ENCODE results near the gene LYG1. TPM values are rescaled to one million over a fixed set of nuclear protein-coding genes. Genes with fewer than 3 reads are reported as not detected.

LYG1 gene
- total and polyA plus RNA-seq, 8 donors = 1.00 to 16.4 (median 2.6) TPM; not detected in 3

DNA sequence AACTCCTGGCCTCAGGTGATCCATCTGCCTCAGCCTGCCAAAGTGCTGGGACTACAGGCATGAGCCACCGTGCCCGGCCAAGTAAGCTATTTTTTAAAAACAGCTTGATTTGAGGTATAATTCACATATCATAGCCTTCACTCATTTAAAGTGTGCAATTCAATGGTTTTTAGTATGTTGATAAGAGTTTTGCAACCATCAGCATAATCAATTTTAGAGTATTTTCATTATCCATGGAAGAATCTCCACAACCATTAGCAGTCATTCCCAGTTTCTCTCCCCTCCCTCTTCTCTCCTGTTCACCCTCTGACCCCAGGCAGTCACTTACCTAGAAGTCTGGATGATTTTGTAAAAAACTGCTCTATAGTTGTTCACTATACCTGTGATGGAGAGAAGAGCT, 40.8 kb downstream of the LYG1 start:
- Histone ChIP-seq H3K4me1 (no peaks in the 10 kb centered on the region), H3K9me3 (no peaks in the 10 kb centered on the region), H3K27me3 (no peaks in the 10 kb centered on the region), H3K4me3 (no peak overlapping the region), H3K36me3 (peaks cover 0 to 13% (median 2%) of the 10 kb centered on the region in 4 donors), H3K27ac (no peak overlapping the region)
- WGBS, 5 donors = 92 to 100% (median 96%) methylated on average over 2 of the region's 2 CpGs
- TF ChIP-seq POLR2AphosphoS5 (IDR thresholded peaks at IDR 0.05) = no peak
- no peak for TF ChIP-seq EP300 (IDR thresholded peaks at IDR 0.05)
- TF ChIP-seq CTCF (IDR thresholded peaks at IDR 0.05) = no peak
- TF ChIP-seq POLR2A (IDR thresholded peaks at IDR 0.05) = no peak
- no peak for DNase-seq
- intact Hi-C loops (cut with DNase I; ENCODE audit: low total_unique reads) = no loop called here

DNA sequence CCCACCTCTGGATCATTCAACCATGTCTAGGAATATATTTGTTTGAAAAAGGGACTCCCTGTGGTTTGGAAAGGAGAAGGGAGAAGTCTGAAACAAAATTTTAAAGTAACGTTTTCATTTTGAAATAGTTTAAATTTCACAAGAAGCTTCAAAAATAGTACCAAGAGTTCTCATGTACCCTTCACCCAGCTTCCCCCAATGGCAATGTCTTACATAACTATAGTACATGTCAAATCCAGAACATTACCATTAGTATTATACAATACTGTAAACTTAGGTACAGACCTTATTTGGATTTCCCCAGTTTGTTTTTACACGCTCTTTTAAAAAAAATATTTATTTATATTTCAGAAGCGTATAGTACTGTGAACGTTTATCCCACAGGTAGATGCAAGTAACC, 41.5 kb downstream of the LYG1 start:
- H3K9me3 ChIP-seq = no peaks in the 10 kb centered on the region
- no peak overlapping the region for H3K4me3 ChIP-seq
- H3K36me3 ChIP-seq = peaks cover 0 to 13% (median 2%) of the 10 kb centered on the region in 4 donors
- no peak overlapping the region for H3K27ac ChIP-seq
- no peaks in the 10 kb centered on the region for H3K4me1 ChIP-seq
- no peaks in the 10 kb centered on the region for H3K27me3 ChIP-seq
- TF ChIP-seq POLR2A (IDR thresholded peaks at IDR 0.05) (no peak), POLR2AphosphoS5 (IDR thresholded peaks at IDR 0.05) (no peak), EP300 (IDR thresholded peaks at IDR 0.05) (no peak), CTCF (IDR thresholded peaks at IDR 0.05) (no peak)
- 82 to 94% (median 91%) methylated on average over 4 of the region's 4 CpGs for WGBS, 5 donors
- intact Hi-C loops (cut with DNase I; ENCODE audit: low total_unique reads) = no loop called here
- no peak for DNase-seq

DNA sequence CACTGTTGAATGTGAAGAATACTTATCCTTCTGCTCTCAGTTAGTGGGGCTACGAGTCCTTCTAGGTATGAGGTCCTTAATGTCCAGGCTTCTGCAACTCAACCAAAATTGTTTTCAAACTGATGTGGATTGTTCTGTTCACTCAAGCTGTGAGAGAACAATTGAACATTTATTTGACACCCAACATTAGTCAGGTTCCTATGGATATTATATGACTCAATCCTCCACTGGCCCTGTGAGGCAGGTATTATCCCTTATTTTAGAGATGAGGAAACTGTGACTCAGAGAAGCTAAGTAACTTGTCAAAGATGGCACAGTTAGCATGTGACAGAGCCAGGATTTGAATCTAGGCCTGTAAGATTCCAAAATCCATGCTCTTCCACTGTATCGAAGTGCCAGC, 44.3 kb downstream of the LYG1 start:
- Histone ChIP-seq H3K9me3 (no peaks in the 10 kb centered on the region), H3K4me3 (no peak overlapping the region), H3K4me1 (no peaks in the 10 kb centered on the region), H3K36me3 (no peaks in the 10 kb centered on the region), H3K27me3 (no peaks in the 10 kb centered on the region), H3K27ac (no peak overlapping the region)
- TF ChIP-seq POLR2A (IDR thresholded peaks at IDR 0.05) (no peak), POLR2AphosphoS5 (IDR thresholded peaks at IDR 0.05) (no peak), EP300 (IDR thresholded peaks at IDR 0.05) (no peak), CTCF (IDR thresholded peaks at IDR 0.05) (no peak)
- DNase-seq = no peak
- 92 to 97% (median 94%) methylated on average over 2 of the region's 2 CpGs for WGBS, 5 donors
- intact Hi-C loops (cut with DNase I; ENCODE audit: low total_unique reads) = no loop called here

DNA sequence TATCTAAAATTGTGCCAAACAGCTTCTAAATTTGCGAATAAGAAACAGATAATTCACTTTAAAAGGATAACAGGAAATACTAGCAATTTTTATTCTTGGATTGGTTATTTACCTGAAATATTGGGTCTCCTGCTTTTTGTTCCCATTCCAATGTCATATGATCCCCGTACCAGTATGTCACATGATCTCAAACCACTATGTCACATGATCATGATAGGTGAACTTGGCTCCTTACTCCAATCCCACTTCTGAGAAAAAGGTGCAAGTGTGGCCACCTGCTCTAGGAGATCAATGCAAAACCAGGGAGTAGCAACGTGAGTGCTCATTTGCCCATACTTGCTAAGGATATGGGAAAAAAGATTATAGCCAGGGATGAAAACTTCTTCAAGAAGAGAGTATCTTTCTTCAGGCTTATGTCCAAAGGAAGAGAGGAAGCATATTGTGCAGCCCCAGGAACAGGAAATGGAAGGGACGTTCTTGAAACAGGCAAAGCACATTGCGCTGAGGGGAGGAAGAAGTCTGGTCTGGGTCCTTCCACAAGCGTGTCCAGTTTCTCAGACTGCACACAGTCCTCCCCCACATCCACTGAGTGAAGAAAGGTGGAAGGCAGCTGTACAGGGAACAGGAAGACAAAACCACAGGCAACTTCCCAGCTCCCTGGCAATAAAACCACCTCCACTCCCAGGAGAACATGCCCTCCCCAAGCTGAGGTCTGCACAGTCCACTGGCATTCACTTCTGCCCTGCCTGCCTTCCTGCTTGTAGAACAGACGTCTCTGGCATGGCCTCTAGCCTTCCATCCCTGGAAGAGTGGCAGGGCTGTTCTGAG, 45.3 kb downstream of the LYG1 start, which contains the start of gene LYG2:
TSS of gene LYG2 (minus strand) at position 176 of the 828 bp plus-strand sequence. CDS start 1,406 bp downstream, outside the sequence.
- Histone ChIP-seq H3K36me3 (no peaks in the 10 kb centered on the region), H3K4me3 (no peak within 1 kb of the TSS), H3K27me3 (no peaks in the 10 kb centered on the region), H3K4me1 (no peaks in the 10 kb centered on the region), H3K9me3 (no peaks in the 10 kb centered on the region), H3K27ac (no peak within 1 kb of the TSS)
- 82 to 88% (median 86%) methylated on average over 6 to 7 of the region's 7 CpGs for WGBS, 5 donors
- DNase-seq = no peak
- TF ChIP-seq EP300 (IDR thresholded peaks at IDR 0.05) = no peak
- no peak for TF ChIP-seq CTCF (IDR thresholded peaks at IDR 0.05)
- intact Hi-C loops (cut with DNase I; ENCODE audit: low total_unique reads) = no loop called here
